Smooth muscle cell (in vitro differentiated cells): ENCODE measurements around the gene APOBEC3B. TPM values are rescaled to one million over a fixed set of nuclear protein-coding genes. Genes with fewer than 3 reads are reported as not detected.
A peak's percentile ranks its signal among the peaks of the same experiment; 100 is the strongest.
"Not testable (repeated sequence)": the region's sequence is repeated elsewhere in the genome, so short reads cannot be mapped to it uniquely, and the experiment has no call there.

Source experiments
- DNase-seq: peaks from one replicate; lab custom pipeline; 2025; ENCODE audit not compliant: unreplicated experiment; lab: John Stamatoyannopoulos, UW
- H2AFZ ChIP-seq: fragments of 200-600 bp; sonication (generic); 2 replicates; pipeline ENCODE4 v1.6.0; 2016; ENCODE audit warnings: antibody characterized with exemption, low read depth, mild to moderate bottlenecking
- H3F3A ChIP-seq: fragments of 200-600 bp; sonication (generic); 2 replicates; pipeline ENCODE4 v1.6.0; 2017; ENCODE audit warnings: antibody characterized with exemption, low read depth
- H3K27ac ChIP-seq: fragments of 200-600 bp; sonication (generic); 2 replicates; pipeline ENCODE4 v1.5.1; 2016; ENCODE audit warnings: low read depth, mild to moderate bottlenecking
- H3K27me3 ChIP-seq: fragments of 200-600 bp; sonication (generic); 2 replicates; pipeline ENCODE4 v1.6.1; 2016; ENCODE audit warnings: low read depth, mild to moderate bottlenecking
- H3K36me3 ChIP-seq: fragments of 200-600 bp; sonication (generic); 2 replicates; pipeline ENCODE4 v1.5.1; 2016; ENCODE audit warnings: low read depth
- H3K4me1 ChIP-seq: fragments of 200-600 bp; sonication (generic); 2 replicates; pipeline ENCODE4 v1.5.1; 2016; ENCODE audit warnings: low read depth
- H3K4me2 ChIP-seq: fragments of 200-600 bp; sonication (generic); 2 replicates; pipeline ENCODE4 v1.6.0; 2016; ENCODE audit warnings: mild to moderate bottlenecking
- H3K4me3 ChIP-seq: fragments of 200-600 bp; sonication (generic); 2 replicates; pipeline ENCODE4 v1.5.1; 2016; ENCODE audit warnings: mild to moderate bottlenecking
- H3K79me2 ChIP-seq: fragments of 200-600 bp; sonication (generic); 2 replicates; pipeline ENCODE4 v1.6.0; 2016; ENCODE audit warnings: low read depth, mild to moderate bottlenecking
- H3K9ac ChIP-seq: fragments of 200-600 bp; sonication (generic); 2 replicates; pipeline ENCODE4 v1.6.0; 2016; ENCODE audit warnings: low read depth
- H3K9me3 ChIP-seq: fragments of 200-600 bp; sonication (generic); replicated peaks from 2 replicates; pipeline ENCODE4 v1.5.1; 2016; ENCODE audit warnings: low read depth
- H4K20me1 ChIP-seq: fragments of 200-600 bp; sonication (generic); 2 replicates; pipeline ENCODE4 v1.6.0; 2016; ENCODE audit warnings: low read depth
- CTCF ChIP-seq: fragments of 200-600 bp; sonication (generic); IDR thresholded peaks from 2 replicates; pipeline ENCODE4 v1.5.1; 2017; ENCODE audit warnings: borderline replicate concordance, mild to moderate bottlenecking, antibody characterized with exemption; ENCODE audit not compliant: insufficient read depth, poor library complexity, severe bottlenecking
- WGBS: methylation state at CpG from one replicate; pipeline ENCODE4 v1.1.7; 2016; ENCODE audit warnings: low lambda C conversion rate; 5-methylcytosine and 5-hydroxymethylcytosine counted together
- polyA plus RNA-seq: library from polyadenylated mRNA; unstranded; fragments of >200 nt; fragmentation: Nextera tagmentation; extraction: Ambion mirVana; gene quantifications from 2 replicates; pipeline ENCODE4 v1.2.1, GENCODE V29; 2016
- total RNA-seq: library from RNA; depleted of rRNA; stranded (reverse); fragments of >200 nt; gene quantifications from 2 replicates; pipeline ENCODE4 v1.2.3, GENCODE V29; 2014

The APOBEC3B gene
- total and polyA plus RNA-seq, 2 experiments from 2014 or later = 0.58 to 5.6 TPM

GRCh38 chr22:39010946-39011345 lies 28.8 kb downstream of the APOBEC3B start:
- 88% methylated on average over 15 of the region's 15 CpGs for WGBS
- DNase-seq = no peak

GRCh38 chr22:39012533-39013511 lies 30.7 kb downstream of the APOBEC3B start:
- H3K4me2 ChIP-seq = no peak overlapping the region
- H3F3A ChIP-seq = no peaks in the 10 kb centered on the region
- no peak for TF ChIP-seq CTCF

More at GRCh38 chr22:39010946-39011345, 28.8 kb downstream of the APOBEC3B start:
- Histone ChIP-seq H3K9ac (no peak overlapping the region), H3K27me3 (no peaks in the 10 kb centered on the region), H3K79me2 (peaks cover 6% of the 10 kb centered on the region), H3K27ac (no peak overlapping the region), H3K9me3 (no peaks in the 10 kb centered on the region), H3K4me2 (no peak overlapping the region), H4K20me1 (no peaks in the 10 kb centered on the region), H3K36me3 (no peaks in the 10 kb centered on the region), H2AFZ (no peak overlapping the region), H3K4me3 (no peak overlapping the region), H3K4me1 (peaks cover 18% of the 10 kb centered on the region), H3F3A (no peaks in the 10 kb centered on the region)
- TF ChIP-seq CTCF = no peak

GRCh38 chr22:39013561-39013941 lies 31.4 kb downstream of the APOBEC3B start:
- WGBS = 92% methylated on average over 6 of the region's 6 CpGs
- DNase-seq, H4K20me1 ChIP-seq, H3K27me3 ChIP-seq, H3F3A ChIP-seq, H3K36me3 ChIP-seq, H3K9ac ChIP-seq, H3K79me2 ChIP-seq, H3K9me3 ChIP-seq: not testable (repeated sequence)
- peak overlapping the region; percentile 76 for H2AFZ ChIP-seq
- H3K27ac ChIP-seq = peak overlapping the region; percentile 78
- H3K4me3 ChIP-seq = peak overlapping the region; percentile 64
- peaks cover 18% of the 10 kb centered on the region for H3K4me1 ChIP-seq
- H3K4me2 ChIP-seq = peak overlapping the region; percentile 92

More at GRCh38 chr22:39012533-39013511, 30.7 kb downstream of the APOBEC3B start:
- H3K27ac ChIP-seq = no peak overlapping the region
- H3K4me1 ChIP-seq = peaks cover 18% of the 10 kb centered on the region
- H2AFZ ChIP-seq = no peak overlapping the region
- no peak overlapping the region for H3K9ac ChIP-seq
- no peak overlapping the region for H3K4me3 ChIP-seq
- DNase-seq = no peak
- WGBS = 81% methylated on average over 29 of the region's 29 CpGs
- no peaks in the 10 kb centered on the region for H4K20me1 ChIP-seq
- H3K36me3 ChIP-seq = no peaks in the 10 kb centered on the region
- H3K79me2 ChIP-seq = peaks cover 6% of the 10 kb centered on the region
- H3K9me3 ChIP-seq = no peaks in the 10 kb centered on the region
- H3K27me3 ChIP-seq = no peaks in the 10 kb centered on the region

GRCh38 chr22:39013942-39014722 lies 32.0 kb downstream of the APOBEC3B start, which contains the start of gene APOBEC3C:
Gene APOBEC3C, plus strand, starts transcription at chr22:39014257. Its CDS starts 106 bp downstream, at chr22:39014363.
- H3K4me2 ChIP-seq = peak within 1 kb of the TSS; percentile 92
- TF ChIP-seq CTCF = no peak
- DNase-seq = peak; percentile 60
- H3K27ac ChIP-seq = peak within 1 kb of the TSS; percentile 78
- peaks cover 1% of the 10 kb centered on the region for H3F3A ChIP-seq
- peak within 1 kb of the TSS; percentile 62 for H3K9ac ChIP-seq
- H4K20me1 ChIP-seq = no peaks in the 10 kb centered on the region
- H2AFZ ChIP-seq = peak within 1 kb of the TSS; percentile 76
- H3K9me3 ChIP-seq = no peaks in the 10 kb centered on the region
- H3K4me3 ChIP-seq = peak within 1 kb of the TSS; percentile 64
- WGBS = 11% methylated on average over 17 of the region's 18 CpGs
- H3K4me1 ChIP-seq = peaks cover 18% of the 10 kb centered on the region
- H3K27me3 ChIP-seq = no peaks in the 10 kb centered on the region
- H3K36me3 ChIP-seq = no peaks in the 10 kb centered on the region
- peaks cover 6% of the 10 kb centered on the region for H3K79me2 ChIP-seq

- not testable (repeated sequence) for H4K20me1 ChIP-seq, H3K9me3 ChIP-seq, H3K27me3 ChIP-seq, H3F3A ChIP-seq, DNase-seq, H3K79me2 ChIP-seq, H3K36me3 ChIP-seq
- Histone ChIP-seq H3K27ac (peak overlapping the region; percentile 78), H2AFZ (peak overlapping the region; percentile 76), H3K4me3 (peak overlapping the region; percentile 64), H3K4me2 (peak overlapping the region; percentile 92), H3K9ac (peak overlapping the region; percentile 62), H3K4me1 (peaks cover 18% of the 10 kb centered on the region)
- 28% methylated on average over 6 of the region's 6 CpGs for WGBS
Measured at GRCh38 chr22:39014723-39015121, 32.6 kb downstream of the APOBEC3B start.
